GM12878 (cell line): ENCODE measurements around the gene LY9. TPM values are rescaled to one million over a fixed set of nuclear protein-coding genes. Genes with fewer than 3 reads are reported as not detected.

Experiments used
- BCL3 ChIP-seq: IDR thresholded peaks from 2 replicates; pipeline ENCODE4 v1.6.1; 2011; ENCODE audit warnings: borderline replicate concordance, low read depth, mild to moderate bottlenecking, moderate library complexity, low read length; ENCODE audit not compliant: insufficient read depth, poor library complexity, severe bottlenecking
- CREB1 ChIP-seq: IDR thresholded peaks from 2 replicates; pipeline ENCODE4 v1.6.1; 2012; ENCODE audit warnings: low read depth, mild to moderate bottlenecking, inconsistent platforms
- CUX1 ChIP-seq: IDR thresholded peaks from 2 replicates; pipeline ENCODE4 v1.6.1; 2012; ENCODE audit warnings: improper control_type of control experiment, low read depth, low read length; ENCODE audit not compliant: insufficient replicate concordance
- EED ChIP-seq: sonication (generic); IDR thresholded peaks from 2 replicates; pipeline ENCODE4 v1.6.1; 2016; ENCODE audit warnings: antibody characterized with exemption, low read depth
- ETV6 ChIP-seq, 2 experiments: fragments of 450-650 bp in 1 of 2; IDR thresholded peaks in 1 of 2; conservative IDR thresholded peaks in 1 of 2; 2 replicates each; pipeline ENCODE4 v1.6.1; 2014; ENCODE audit warnings: antibody characterized with exemption in 1 of 2, borderline replicate concordance in 1 of 2, low read depth in 1 of 2, mild to moderate bottlenecking in 1 of 2, moderate library complexity in 1 of 2
- MEF2A ChIP-seq: IDR thresholded peaks from 2 replicates; pipeline ENCODE4 v1.6.1; 2011; ENCODE audit warnings: low read depth, mild to moderate bottlenecking, low read length, moderate library complexity; ENCODE audit not compliant: insufficient read depth
- NFIC ChIP-seq: IDR thresholded peaks from 2 replicates; pipeline ENCODE4 v1.6.1; 2012; ENCODE audit warnings: low read depth, mild to moderate bottlenecking, inconsistent platforms, low read length, moderate library complexity
- PML ChIP-seq: IDR thresholded peaks from 2 replicates; pipeline ENCODE4 v1.6.1; 2012; ENCODE audit warnings: low read length, inconsistent platforms
- SKIL ChIP-seq: fragments of 450-650 bp; IDR thresholded peaks from 2 replicates; pipeline ENCODE4 v1.6.1; 2017; ENCODE audit warnings: mild to moderate bottlenecking, low read depth, inconsistent platforms; ENCODE audit not compliant: poor library complexity, severe bottlenecking
- SREBF1 ChIP-seq: IDR thresholded peaks from 2 replicates; pipeline ENCODE4 v1.6.1; 2012; ENCODE audit warnings: mild to moderate bottlenecking, low read length
- TBL1XR1 ChIP-seq: IDR thresholded peaks from 2 replicates; pipeline ENCODE4 v1.6.1; 2012; ENCODE audit warnings: low read depth, low read length, improper control_type of control experiment
- WRNIP1 ChIP-seq: IDR thresholded peaks from 2 replicates; pipeline ENCODE4 v1.6.1; 2011; ENCODE audit warnings: low read depth, low read length, improper control_type of control experiment, borderline replicate concordance
- YBX1 ChIP-seq: fragments of 450-650 bp; IDR thresholded peaks from 2 replicates; pipeline ENCODE4 v1.6.1; 2016; ENCODE audit warnings: antibody characterized with exemption
- polyA plus RNA-seq, 11 experiments: library from polyadenylated mRNA; depleted of rRNA in 4 of 11; unstranded in 6 of 11; stranded (reverse) in 5 of 11; fragments of >200 nt; fragmentation: Nextera tagmentation in 4 of 11; fragmentation: Illumina TruSeq in 1 of 11; extraction: Ambion mirVana in 4 of 11; extraction: Trizol in 1 of 11; gene quantifications; 1 replicate in 1 of 11; 2 replicates in 10 of 11; pipeline versions ENCODE4 v1.2.1 to v1.2.3, GENCODE V29; 2011 to 2016; ENCODE audit warnings: inconsistent platforms in 2 of 11, missing spikeins in 2 of 11, low read depth in 1 of 11
- total RNA-seq, 4 experiments: library from RNA; depleted of rRNA in 3 of 4; stranded (reverse); fragments of >200 nt in 3 of 4; fragmentation: Illumina TruSeq in 1 of 4; extraction: Trizol in 1 of 4; gene quantifications; 2 replicates each; pipeline versions ENCODE4 v1.2.1 to v1.2.3, GENCODE V29; 2013 to 2021

The LY9 gene
- total and polyA plus RNA-seq, 10 of the 15 experiments (the other 5 are each of a cell fraction or from before 2014, with no cell fraction given), result 2.7 to 12.5 (median 9.0) TPM

GRCh38 chr1:160797271-160797709 is 1.3 kb downstream of the LY9 start (continued):
- TF ChIP-seq SKIL, result peak; percentile 46
- TF ChIP-seq EED, result peak; percentile 35
- TF ChIP-seq NFIC, result peak; percentile 81; the same call in 1 of the 2 replicates
- TF ChIP-seq SREBF1, result no peak
- 0 out of 2 replicates have a peak, but pooled peaks have one; percentile 52 for TF ChIP-seq TBL1XR1
- no peak for TF ChIP-seq YBX1
- TF ChIP-seq WRNIP1, result no peak
- peak; percentile 76 for TF ChIP-seq CREB1
- peak; percentile 57 for TF ChIP-seq CUX1
- TF ChIP-seq BCL3, result no peak
- no peak for TF ChIP-seq PML
- TF ChIP-seq ETV6 (conservative IDR thresholded peaks at IDR 0.05 in 1 of 2, IDR thresholded peaks at IDR 0.05 in 1 of 2; ENCODE audit: borderline replicate concordance in 1 of 2, low read depth in 1 of 2), result 0 out of 4 replicates have a peak, but pooled peaks of 1 of the 2 experiments have one; percentile 35
- 0 out of 2 replicates have a peak, but pooled peaks have one; percentile 33 for TF ChIP-seq MEF2A
